ENCODE measurements around the gene SCN3B. TPM values are rescaled to one million over a fixed set of nuclear protein-coding genes. Genes with fewer than 3 reads are reported as not detected.

The SCN3B gene
- total RNA-seq, 3 donors from 2014 or later, result 1.9 to 2.6 (median 1.9) TPM

DNA sequence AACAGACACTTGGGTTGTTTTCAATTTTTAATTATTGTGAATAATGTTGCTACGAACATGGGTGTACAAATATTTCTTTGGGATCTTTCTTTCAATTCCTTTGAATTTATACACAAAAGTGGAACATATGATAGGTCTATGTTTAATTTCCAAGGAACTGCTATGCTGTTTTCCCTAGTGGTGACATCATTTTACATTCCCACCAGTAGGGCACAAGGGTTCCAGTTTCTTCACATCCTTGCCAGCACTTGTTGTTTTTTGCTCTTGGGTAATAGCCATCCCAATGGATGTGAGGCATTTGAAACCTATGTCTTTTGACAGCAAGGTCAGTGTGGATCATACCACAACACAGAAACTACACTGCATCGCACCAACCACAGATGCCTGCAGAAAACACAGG is 41.8 kb upstream of the SCN3B start:
- Histone ChIP-seq H3K36me3 (no peaks in the 10 kb centered on the region), H3K27ac (no peak overlapping the region), H3K4me3 (no peak overlapping the region), H3K27me3 (peaks cover 0 to 5% of the 10 kb centered on the region in 2 donors), H3K9me3 (no peaks in the 10 kb centered on the region), H3K4me1 (no peaks in the 10 kb centered on the region)
- TF ChIP-seq POLR2A (IDR thresholded peaks at IDR 0.05) (no peak), POLR2AphosphoS5 (IDR thresholded peaks at IDR 0.05) (no peak)
- TF ChIP-seq, protein P1, sequence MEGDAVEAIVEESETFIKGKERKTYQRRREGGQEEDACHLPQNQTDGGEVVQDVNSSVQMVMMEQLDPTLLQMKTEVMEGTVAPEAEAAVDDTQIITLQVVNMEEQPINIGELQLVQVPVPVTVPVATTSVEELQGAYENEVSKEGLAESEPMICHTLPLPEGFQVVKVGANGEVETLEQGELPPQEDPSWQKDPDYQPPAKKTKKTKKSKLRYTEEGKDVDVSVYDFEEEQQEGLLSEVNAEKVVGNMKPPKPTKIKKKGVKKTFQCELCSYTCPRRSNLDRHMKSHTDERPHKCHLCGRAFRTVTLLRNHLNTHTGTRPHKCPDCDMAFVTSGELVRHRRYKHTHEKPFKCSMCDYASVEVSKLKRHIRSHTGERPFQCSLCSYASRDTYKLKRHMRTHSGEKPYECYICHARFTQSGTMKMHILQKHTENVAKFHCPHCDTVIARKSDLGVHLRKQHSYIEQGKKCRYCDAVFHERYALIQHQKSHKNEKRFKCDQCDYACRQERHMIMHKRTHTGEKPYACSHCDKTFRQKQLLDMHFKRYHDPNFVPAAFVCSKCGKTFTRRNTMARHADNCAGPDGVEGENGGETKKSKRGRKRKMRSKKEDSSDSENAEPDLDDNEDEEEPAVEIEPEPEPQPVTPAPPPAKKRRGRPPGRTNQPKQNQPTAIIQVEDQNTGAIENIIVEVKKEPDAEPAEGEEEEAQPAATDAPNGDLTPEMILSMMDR (IDR thresholded peaks at IDR 0.05), result no peak
- DNase-seq (ENCODE audit: low spot score in 2 of 2), result no peak
- intact Hi-C loops (cut with DNase I; ENCODE audit: low total_unique reads), result no loop called here

DNA sequence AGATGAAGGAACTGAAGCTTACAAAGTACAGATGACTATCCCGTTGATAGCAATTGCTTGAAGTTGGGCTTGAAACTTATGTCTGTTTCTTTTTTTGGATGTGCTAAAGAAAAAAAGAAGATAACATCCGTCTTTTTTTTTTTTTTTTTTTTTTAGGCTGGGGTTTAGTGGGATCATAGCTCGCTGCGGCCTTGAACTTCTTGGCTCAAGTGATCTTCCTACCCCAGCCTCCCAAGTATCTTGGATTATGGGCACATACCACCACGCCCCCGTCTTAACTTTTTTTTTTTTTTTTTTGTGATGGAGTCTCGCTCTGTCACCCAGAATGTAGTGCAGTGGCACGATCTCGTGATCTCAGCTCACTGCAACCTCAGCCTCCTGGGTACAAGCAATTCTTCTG is 40.8 kb upstream of the SCN3B start:
- DNase-seq (ENCODE audit: low spot score in 2 of 2), result no peak

DNA sequence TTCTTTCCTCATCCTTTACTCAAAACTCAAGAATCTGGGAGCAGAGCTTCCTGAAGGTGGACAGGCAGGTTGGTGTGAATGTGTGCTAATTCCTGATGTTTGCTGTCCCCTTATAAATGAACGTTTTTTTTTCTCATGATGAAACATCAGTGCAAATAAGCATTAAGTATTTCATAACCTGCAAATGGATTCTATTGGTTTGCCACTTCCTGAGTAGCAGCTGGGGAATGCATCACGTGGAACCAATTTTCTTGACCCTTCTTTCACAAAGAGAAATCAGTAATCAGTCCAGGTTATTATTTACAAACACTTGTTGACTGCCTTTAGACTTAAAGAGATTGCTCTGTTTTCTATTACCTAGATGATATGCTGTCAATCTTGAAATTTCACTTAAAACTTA is 40.1 kb upstream of the SCN3B start:
- Histone ChIP-seq H3K4me1 (no peaks in the 10 kb centered on the region), H3K9me3 (no peaks in the 10 kb centered on the region), H3K4me3 (no peak overlapping the region), H3K27me3 (peaks cover 0 to 11% of the 10 kb centered on the region in 2 donors), H3K36me3 (no peaks in the 10 kb centered on the region), H3K27ac (no peak overlapping the region)
- TF ChIP-seq POLR2A (IDR thresholded peaks at IDR 0.05), result no peak
- no peak for TF ChIP-seq POLR2AphosphoS5 (IDR thresholded peaks at IDR 0.05)
- TF ChIP-seq, protein P1 (IDR thresholded peaks at IDR 0.05), result no peak
- no peak for DNase-seq (ENCODE audit: low spot score in 2 of 2)
- intact Hi-C loops (cut with DNase I; ENCODE audit: low total_unique reads), result no loop called here

More for the DNA sequence above, 40.8 kb upstream of the SCN3B start:
- intact Hi-C loops (cut with DNase I; ENCODE audit: low total_unique reads), result no loop called here
- Histone ChIP-seq H3K4me3 (no peak overlapping the region), H3K9me3 (no peaks in the 10 kb centered on the region), H3K27me3 (peaks cover 0 to 7% of the 10 kb centered on the region in 2 donors), H3K4me1 (no peaks in the 10 kb centered on the region), H3K27ac (no peak overlapping the region), H3K36me3 (no peaks in the 10 kb centered on the region)
- TF ChIP-seq, protein P1 (IDR thresholded peaks at IDR 0.05), result no peak
- TF ChIP-seq POLR2AphosphoS5 (IDR thresholded peaks at IDR 0.05) (no peak), POLR2A (IDR thresholded peaks at IDR 0.05) (no peak)

DNA sequence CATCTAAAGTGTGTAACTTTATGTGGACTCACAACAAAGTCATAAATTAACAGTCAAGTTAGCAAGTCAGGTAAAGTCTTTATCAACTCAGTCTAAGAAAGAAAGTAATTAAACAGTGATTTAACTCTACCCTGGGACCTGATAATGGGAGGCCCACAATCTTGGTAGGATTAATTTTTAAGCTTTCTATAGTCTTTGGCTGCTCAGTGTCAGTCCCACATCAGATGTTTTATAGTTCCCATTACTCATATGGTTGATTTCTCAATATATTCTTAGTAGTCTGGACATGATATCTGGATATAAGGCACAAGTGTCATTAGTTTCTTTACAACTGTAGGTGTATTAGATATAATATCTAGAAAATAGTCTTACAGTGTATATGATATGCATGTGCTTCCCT is 38.5 kb upstream of the SCN3B start:
- intact Hi-C loops (cut with DNase I; ENCODE audit: low total_unique reads), result no loop called here
- H3K36me3 ChIP-seq, result no peaks in the 10 kb centered on the region
- peaks cover 0 to 11% of the 10 kb centered on the region in 2 donors for H3K27me3 ChIP-seq
- no peak overlapping the region for H3K27ac ChIP-seq
- no peaks in the 10 kb centered on the region for H3K9me3 ChIP-seq
- no peak for DNase-seq (ENCODE audit: low spot score in 2 of 2)
- no peak overlapping the region for H3K4me3 ChIP-seq
- TF ChIP-seq POLR2A (IDR thresholded peaks at IDR 0.05) (no peak), POLR2AphosphoS5 (IDR thresholded peaks at IDR 0.05) (no peak)
- TF ChIP-seq, protein P1 (IDR thresholded peaks at IDR 0.05), result no peak
- no peaks in the 10 kb centered on the region for H3K4me1 ChIP-seq

DNA sequence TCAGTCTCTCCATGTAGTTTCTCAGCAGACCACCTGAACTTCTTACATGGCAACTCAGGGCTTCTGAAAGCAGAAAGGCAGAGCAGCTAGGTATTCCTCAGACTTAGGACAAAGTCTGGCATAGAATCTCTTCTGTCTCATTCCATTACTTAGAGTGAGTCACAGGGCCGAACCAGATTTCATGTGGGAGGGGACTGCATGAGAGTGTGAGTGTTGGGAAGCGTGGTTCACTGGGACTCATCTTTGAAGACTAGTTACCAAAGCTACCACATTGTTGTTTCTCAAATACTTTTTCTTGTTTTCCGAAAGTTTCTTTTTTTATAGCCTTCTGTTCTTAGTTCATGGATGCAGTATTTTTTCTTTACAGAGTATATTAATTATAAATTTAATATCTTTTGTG is 36.1 kb upstream of the SCN3B start:
- no peak for DNase-seq (ENCODE audit: low spot score in 2 of 2)
- no peaks in the 10 kb centered on the region for H3K4me1 ChIP-seq
- no peak overlapping the region for H3K4me3 ChIP-seq
- TF ChIP-seq POLR2A (IDR thresholded peaks at IDR 0.05), result no peak
- TF ChIP-seq, protein P1 (IDR thresholded peaks at IDR 0.05), result no peak
- no peaks in the 10 kb centered on the region for H3K9me3 ChIP-seq
- intact Hi-C loops (cut with DNase I; ENCODE audit: low total_unique reads), result no loop called here
- no peak overlapping the region for H3K27ac ChIP-seq
- H3K27me3 ChIP-seq, result peaks cover 0 to 11% of the 10 kb centered on the region in 2 donors
- no peaks in the 10 kb centered on the region for H3K36me3 ChIP-seq

All from breast epithelium (tissue), 4 donors.